Thymus (tissue), 11 donors: ENCODE results near the gene KLF2. TPM values are rescaled to one million over a fixed set of nuclear protein-coding genes. Genes with fewer than 3 reads are reported as not detected.
"Not testable (repeated sequence)": the region's sequence is repeated elsewhere in the genome, so short reads cannot be mapped to it uniquely, and the experiment has no call there.

Source experiments
- DNase-seq, 9 donors: peaks; one replicate each; pipeline ENCODE4 v3.0.0-alpha.2; 2013; ENCODE audit warnings: low spot score in 9 of 9, low read depth in 6 of 9, missing footprints in 1 of 9
- H3K27ac ChIP-seq, 2 donors: one replicate each; pipeline ENCODE4 v1.5.1; 2013; ENCODE audit warnings: control low read depth in 1 of 2, low read depth in 1 of 2, low read length in 1 of 2, mild to moderate bottlenecking in 1 of 2, moderate library complexity in 1 of 2
- H3K27me3 ChIP-seq, 2 donors: one replicate each; pipeline ENCODE4 v1.5.1; 2013; ENCODE audit warnings: low read length in 1 of 2; ENCODE audit not compliant: control insufficient read depth in 2 of 2, insufficient read depth in 1 of 2
- H3K36me3 ChIP-seq, 2 donors: one replicate each; pipeline ENCODE4 v1.5.1; 2013; ENCODE audit warnings: low read length in 1 of 2, mild to moderate bottlenecking in 1 of 2, moderate library complexity in 1 of 2; ENCODE audit not compliant: control insufficient read depth in 2 of 2, insufficient read depth in 2 of 2
- H3K4me1 ChIP-seq, 2 donors: one replicate each; pipeline ENCODE4 v1.5.1; 2013; ENCODE audit warnings: low read length in 2 of 2; ENCODE audit not compliant: control insufficient read depth in 2 of 2, insufficient read depth in 2 of 2
- H3K4me3 ChIP-seq, 2 donors: one replicate each; pipeline ENCODE4 v1.5.1; 2013; ENCODE audit warnings: low read length in 2 of 2, control low read depth in 1 of 2, mild to moderate bottlenecking in 1 of 2
- H3K9me3 ChIP-seq, 2 donors: one replicate each; pipeline ENCODE4 v1.5.1; 2013; ENCODE audit warnings: low read length in 1 of 2, mild to moderate bottlenecking in 1 of 2; ENCODE audit not compliant: control insufficient read depth in 2 of 2, insufficient read depth in 1 of 2
- WGBS: extraction: QIAGEN DNeasy Blood & Tissue Kit; methylation state at CpG from one replicate; pipeline ENCODE4 v1.1.7; 2013; 5-methylcytosine and 5-hydroxymethylcytosine counted together
- polyA plus RNA-seq: library from polyadenylated mRNA; stranded (reverse); fragments of 200-250 nt; gene quantifications from one replicate; pipeline ENCODE4 v1.2.3, GENCODE V29; 2013
- total RNA-seq: library from RNA; stranded (reverse); fragments of 120-200 nt; gene quantifications from one replicate; pipeline ENCODE4 v1.2.4, GENCODE V29; 2013
- donor health status: healthy.

The KLF2 gene
- total and polyA plus RNA-seq, 2 donors = 5.1 to 16.5 TPM

DNA sequence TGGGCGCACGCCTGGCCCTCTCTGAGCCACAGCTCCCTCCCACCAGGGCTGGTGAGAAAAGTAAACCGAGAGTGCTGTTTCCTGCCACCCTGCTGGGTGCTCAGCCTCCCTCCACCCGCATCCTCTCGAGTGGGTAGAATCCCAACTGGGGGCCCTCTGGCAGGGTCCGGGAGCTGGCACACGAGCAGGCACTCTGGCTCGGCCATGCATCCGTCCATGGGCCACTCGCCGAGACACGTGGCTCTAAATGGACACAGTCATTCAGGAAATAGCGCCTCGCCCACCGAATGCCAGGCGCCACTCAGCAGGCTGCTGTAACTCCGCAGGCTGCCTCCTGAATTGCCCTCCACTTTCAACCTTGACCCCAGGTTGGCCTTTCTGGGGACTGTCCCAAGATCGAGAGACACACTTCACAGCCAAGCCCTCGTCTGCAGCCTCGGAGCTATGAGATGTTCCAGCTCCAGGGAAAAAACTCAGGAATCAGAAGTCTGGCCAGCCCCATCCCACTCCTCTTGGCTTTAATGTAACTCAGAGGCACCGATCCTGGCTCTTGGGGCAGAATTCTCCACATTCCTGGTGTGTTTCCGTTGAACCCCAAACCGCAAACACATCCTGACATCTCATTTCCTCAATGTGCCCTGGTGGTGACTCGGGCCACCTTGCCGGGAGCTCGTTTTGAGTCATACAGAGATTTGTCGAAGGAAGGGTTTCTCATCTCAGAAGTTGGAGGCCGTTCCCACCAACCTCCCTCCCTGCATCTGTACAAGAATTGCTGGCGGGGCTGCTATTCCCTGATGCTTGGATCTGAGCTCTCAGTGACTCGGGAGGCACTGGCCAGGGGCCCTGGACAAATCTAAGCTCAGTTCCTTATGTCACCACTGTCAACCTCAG is 14.1 kb downstream of the KLF2 start:
- H3K36me3 ChIP-seq = no peaks in the 10 kb centered on the region
- peak in 2 of 9 donors; percentile 21 to 60 for DNase-seq
- H3K4me3 ChIP-seq = no peak overlapping the region
- H3K27me3 ChIP-seq = peaks cover 0 to 8% of the 10 kb centered on the region in 2 donors
- H3K27ac ChIP-seq = no peak overlapping the region
- peaks cover 0 to 37% of the 10 kb centered on the region in 2 donors for H3K4me1 ChIP-seq
- H3K9me3 ChIP-seq = no peaks in the 10 kb centered on the region
- WGBS = 9% methylated on average over 30 of the region's 30 CpGs

DNA sequence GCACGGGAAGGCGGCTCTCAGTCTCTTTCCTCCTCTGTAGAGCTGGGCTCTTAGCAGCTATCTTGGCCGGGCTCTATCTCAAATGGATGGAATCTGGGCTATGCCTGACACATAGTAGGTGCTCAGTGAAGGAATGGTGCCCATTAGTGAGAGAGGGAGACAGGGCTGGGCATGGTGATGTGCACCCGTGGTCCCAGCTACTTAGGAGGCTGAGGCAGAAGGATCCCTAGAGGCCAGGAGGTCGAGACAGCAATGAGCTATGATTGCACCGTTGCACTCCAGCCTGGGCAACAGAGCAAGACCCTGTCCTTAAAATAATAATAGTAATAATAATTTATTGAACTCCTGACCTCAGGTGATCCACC is 14.7 kb downstream of the KLF2 start:
- peaks cover 0 to 37% of the 10 kb centered on the region in 2 donors for H3K4me1 ChIP-seq
- DNase-seq = no peak
- H3K9me3 ChIP-seq = no peaks in the 10 kb centered on the region
- no peak overlapping the region for H3K4me3 ChIP-seq
- WGBS = 80% methylated on average over 6 of the region's 6 CpGs
- H3K27ac ChIP-seq = no peak overlapping the region
- H3K36me3 ChIP-seq = no peaks in the 10 kb centered on the region
- H3K27me3 ChIP-seq = peaks cover 0 to 8% of the 10 kb centered on the region in 2 donors

DNA sequence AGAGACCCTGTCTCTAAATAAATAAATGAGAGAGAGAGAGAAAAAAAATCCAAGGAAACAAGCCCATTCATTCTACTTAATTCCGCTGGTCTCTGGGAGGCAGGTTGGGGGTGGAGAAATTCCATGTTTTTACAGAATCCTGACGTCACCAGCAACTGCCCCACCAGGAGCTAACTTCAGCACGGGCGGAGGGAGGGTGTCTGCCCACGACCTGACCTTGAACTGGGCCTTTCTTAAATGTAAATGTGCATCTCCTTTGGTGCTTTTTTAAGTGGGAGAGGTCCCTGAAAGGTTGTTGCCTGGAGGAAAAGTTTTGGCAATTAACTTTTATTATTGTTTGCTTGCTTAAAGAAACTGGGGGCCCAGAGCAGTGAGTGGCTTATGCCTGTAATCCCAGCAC is 15.5 kb downstream of the KLF2 start:
- Histone ChIP-seq H3K27me3 (peaks cover 0 to 8% of the 10 kb centered on the region in 2 donors), H3K9me3 (no peaks in the 10 kb centered on the region), H3K27ac (no peak overlapping the region), H3K36me3 (no peaks in the 10 kb centered on the region), H3K4me1 (peaks cover 0 to 37% of the 10 kb centered on the region in 2 donors), H3K4me3 (no peak overlapping the region)
- DNase-seq = no peak
- WGBS = 95% methylated on average over 5 of the region's 5 CpGs

GRCh38 chr19:16340654-16341053 is 16.0 kb downstream of the KLF2 start:
- H3K27me3 ChIP-seq = peaks cover 0 to 8% of the 10 kb centered on the region in 2 donors
- WGBS = 95% methylated on average over 3 of the region's 3 CpGs
- H3K4me3 ChIP-seq = no peak overlapping the region
- DNase-seq = no peak
- no peaks in the 10 kb centered on the region for H3K9me3 ChIP-seq
- H3K27ac ChIP-seq = no peak overlapping the region
- no peaks in the 10 kb centered on the region for H3K36me3 ChIP-seq
- H3K4me1 ChIP-seq = peaks cover 0 to 37% of the 10 kb centered on the region in 2 donors

- 58% methylated on average over 10 of the region's 10 CpGs for WGBS
- Histone ChIP-seq H3K4me1 (peaks cover 0 to 37% of the 10 kb centered on the region in 2 donors), H3K4me3 (no peak overlapping the region), H3K27ac (peak overlapping the region; percentile 49 to 64), H3K9me3 (no peaks in the 10 kb centered on the region), H3K36me3 (no peaks in the 10 kb centered on the region), H3K27me3 (peaks cover 0 to 8% of the 10 kb centered on the region in 2 donors)
- DNase-seq = peak in 1 of 9 donors; percentile 45
These were observed 17.5 kb downstream of the KLF2 start for GRCh38 chr19:16342002-16342715.

- WGBS = 88% methylated on average over 7 of the region's 7 CpGs
- H3K36me3 ChIP-seq = no peaks in the 10 kb centered on the region
- peaks cover 0 to 7% of the 10 kb centered on the region in 2 donors for H3K27me3 ChIP-seq
- H3K27ac ChIP-seq = no peak overlapping the region
- H3K4me1 ChIP-seq = peaks cover 0 to 29% of the 10 kb centered on the region in 2 donors
- DNase-seq = no peak
- no peaks in the 10 kb centered on the region for H3K9me3 ChIP-seq
- no peak overlapping the region for H3K4me3 ChIP-seq
These were observed 18.5 kb downstream of the KLF2 start for GRCh38 chr19:16343156-16343555.

GRCh38 chr19:16345457-16345856 is 20.8 kb downstream of the KLF2 start:
- Histone ChIP-seq H3K36me3 (no peaks in the 10 kb centered on the region), H3K27ac (no peak overlapping the region), H3K9me3 (no peaks in the 10 kb centered on the region), H3K27me3 (no peaks in the 10 kb centered on the region), H3K4me1 (peaks cover 0 to 16% of the 10 kb centered on the region in 2 donors), H3K4me3 (no peak overlapping the region)
- 95% methylated on average over 4 of the region's 4 CpGs for WGBS
- no peak for DNase-seq

GRCh38 chr19:16347099-16347498 is 22.5 kb downstream of the KLF2 start:
- not testable (repeated sequence) for H3K27ac ChIP-seq

DNA sequence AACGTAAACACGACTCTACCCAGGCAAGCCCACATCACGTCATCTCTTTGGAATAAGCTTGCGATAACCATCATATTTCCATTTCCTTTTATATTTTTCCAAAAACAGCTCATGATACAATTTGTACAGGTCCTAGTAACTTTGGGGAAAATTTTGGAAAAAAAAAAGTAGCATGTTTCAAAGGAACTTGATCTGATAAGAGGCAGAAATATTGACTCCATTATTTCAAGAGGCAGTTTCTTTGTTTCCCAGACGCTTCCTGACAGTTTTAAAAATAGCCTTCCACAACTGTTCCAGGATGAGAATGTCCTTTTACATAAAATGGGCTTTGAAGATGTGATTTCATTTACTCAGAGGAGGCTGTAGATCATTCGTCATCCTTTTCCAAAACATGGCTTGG is 23.1 kb downstream of the KLF2 start:
- H3K27ac ChIP-seq = no peak overlapping the region
- no peak overlapping the region for H3K4me3 ChIP-seq
- H3K9me3 ChIP-seq = no peaks in the 10 kb centered on the region
- H3K27me3 ChIP-seq = no peaks in the 10 kb centered on the region
- DNase-seq = no peak
- no peaks in the 10 kb centered on the region for H3K36me3 ChIP-seq
- 97% methylated on average over 6 of the region's 6 CpGs for WGBS
- peaks cover 0 to 1% of the 10 kb centered on the region in 2 donors for H3K4me1 ChIP-seq

More at GRCh38 chr19:16347099-16347498, 22.5 kb downstream of the KLF2 start:
- not testable (repeated sequence) for H3K4me1 ChIP-seq, DNase-seq, H3K36me3 ChIP-seq, H3K27me3 ChIP-seq, H3K4me3 ChIP-seq, H3K9me3 ChIP-seq
- 94% methylated on average over 4 of the region's 4 CpGs for WGBS
